Psoas muscle (tissue), 8 donors: ENCODE measurements around the gene VANGL1. TPM values are rescaled to one million over a fixed set of nuclear protein-coding genes. Genes with fewer than 3 reads are reported as not detected.
"Not testable (repeated sequence)": the region's sequence is repeated elsewhere in the genome, so short reads cannot be mapped to it uniquely, and the experiment has no call there.

ENCODE experiments used
- ATAC-seq, 4 donors: fragments of 200-7000 bp; cut with Tn5 transposase; one replicate each; pipeline ENCODE4 v1.9.1; 2020; ENCODE audit warnings: moderate library complexity in 3 of 4, mild to moderate bottlenecking in 2 of 4
- DNase-seq, 2 donors: peaks; one replicate each; pipeline ENCODE4 v3.0.0-alpha.2; 2020
- H3K27ac ChIP-seq: fragments of 200-600 bp; one replicate; pipeline ENCODE4 v1.8.0; 2022
- H3K27me3 ChIP-seq, 3 donors: fragments of 200-600 bp in 1 of 3; one replicate each; pipeline versions ENCODE4 v1.6.1 to v1.8.0; 2013 to 2022; ENCODE audit warnings: low read length in 2 of 3, mild to moderate bottlenecking in 2 of 3, moderate library complexity in 1 of 3; ENCODE audit not compliant: insufficient read depth in 3 of 3
- H3K36me3 ChIP-seq, 2 donors: fragments of 200-600 bp in 1 of 2; one replicate each; pipeline versions ENCODE4 v1.6.1 to v1.8.0; 2013 to 2022; ENCODE audit warnings: low read depth in 1 of 2, mild to moderate bottlenecking in 1 of 2, moderate library complexity in 1 of 2; ENCODE audit not compliant: insufficient read depth in 1 of 2
- H3K4me1 ChIP-seq: fragments of 200-600 bp; one replicate; pipeline ENCODE4 v1.8.0; 2022
- H3K4me3 ChIP-seq: fragments of 200-600 bp; one replicate; pipeline ENCODE4 v1.8.0; 2022; ENCODE audit warnings: mild to moderate bottlenecking
- H3K9me3 ChIP-seq: fragments of 200-600 bp; one replicate; pipeline ENCODE4 v1.8.0; 2022
- CTCF ChIP-seq: fragments of 200-600 bp; IDR thresholded peaks from one replicate; pipeline ENCODE4 v1.8.0; 2022; ENCODE audit warnings: antibody characterized with exemption
- WGBS, 3 donors: extraction: QIAGEN DNeasy Blood & Tissue Kit; methylation state at CpG; one replicate each; pipeline versions ENCODE4 v1.1.6 to v1.1.7; 2013; 5-methylcytosine and 5-hydroxymethylcytosine counted together
- intact Hi-C, 2 donors: fragments of 100-400 bp; cut with DNase I; formaldehyde crosslinking; loops; one replicate each; pipeline versions ENCODE4 v1.11.0 to v1.14.2; 2022
- polyA plus RNA-seq, 3 donors: library from polyadenylated mRNA; stranded (reverse); fragments of 200-250 nt; gene quantifications; one replicate each; pipeline ENCODE4 v1.2.3, GENCODE V29; 2013
- total RNA-seq, 4 donors: library from RNA; stranded (reverse); fragmentation: NEBNext Ultra II Directional in 2 of 4; extraction: Animal tissue kit (Norgen Biotek cat#: 25700) in 2 of 4; gene quantifications; one replicate each; pipeline versions ENCODE4 v1.2.1 to v1.2.4, GENCODE V29; 2021 to 2023
- donor health status: healthy with polysubstance abuse.
- donor health status: DM: no; HTN: no; CAD: no; lungs with moderate emphysema.
- donor health status: Bipolar disorder and iron deficiency.
- donor health status: healthy.
- donor health status: DM: yes; HTN: yes; CAD: no.
- donor health status: DM: no; HTN: no; CAD: no.
- donor health status: DM: no; HTN: no; CAD: no.
- donor health status: DM: yes; HTN: yes; CAD: no.

The VANGL1 gene
- total and polyA plus RNA-seq, 7 donors: 0.48 to 2.4 (median 1.2) TPM

GRCh38 chr1:115630342-115630741 is 11.4 kb upstream of the VANGL1 start:
- 78 to 87% (median 83%) methylated on average over 2 of the region's 2 CpGs for WGBS, 3 donors
- Histone ChIP-seq H3K4me1 (no peaks in the 10 kb centered on the region), H3K36me3 (no peaks in the 10 kb centered on the region), H3K4me3 (no peak overlapping the region), H3K9me3 (no peaks in the 10 kb centered on the region), H3K27me3 (no peaks in the 10 kb centered on the region), H3K27ac (no peak overlapping the region)
- no peak for TF ChIP-seq CTCF
- intact Hi-C loops: no loop called here
- DNase-seq (no peak), ATAC-seq (no peak)

GRCh38 chr1:115632251-115633026 is 9.3 kb upstream of the VANGL1 start:
- no peak for DNase-seq
- intact Hi-C loops: no loop called here
- ATAC-seq: no peak
- no peak overlapping the region for H3K27ac ChIP-seq
- H3K9me3 ChIP-seq: no peaks in the 10 kb centered on the region
- TF ChIP-seq CTCF: no peak
- no peak overlapping the region for H3K4me3 ChIP-seq
- no peaks in the 10 kb centered on the region for H3K27me3 ChIP-seq
- no peaks in the 10 kb centered on the region for H3K4me1 ChIP-seq
- WGBS, 3 donors: 80 to 90% (median 90%) methylated on average over 4 of the region's 4 CpGs
- H3K36me3 ChIP-seq: no peaks in the 10 kb centered on the region

- intact Hi-C loops, DNase-seq, H3K4me3 ChIP-seq, ATAC-seq, H3K4me1 ChIP-seq, H3K9me3 ChIP-seq, H3K27me3 ChIP-seq, H3K27ac ChIP-seq, H3K36me3 ChIP-seq: not testable (repeated sequence)
- 95 to 98% (median 96%) methylated on average over 1 of the region's 1 CpG for WGBS, 3 donors
These were observed 8.2 kb upstream of the VANGL1 start for GRCh38 chr1:115633606-115634005.

GRCh38 chr1:115637247-115637646 is 4.5 kb upstream of the VANGL1 start:
- DNase-seq, H3K4me1 ChIP-seq, intact Hi-C loops, H3K27me3 ChIP-seq, ATAC-seq, H3K36me3 ChIP-seq, H3K27ac ChIP-seq, H3K9me3 ChIP-seq, H3K4me3 ChIP-seq: not testable (repeated sequence)
- WGBS, 3 donors: 90 to 94% (median 91%) methylated on average over 1 of the region's 1 CpG

GRCh38 chr1:115640384-115640783 is 1.4 kb upstream of the VANGL1 start:
- intact Hi-C loops: no loop called here
- no peak overlapping the region for H3K27ac ChIP-seq
- TF ChIP-seq CTCF: no peak
- no peak overlapping the region for H3K4me3 ChIP-seq
- no peaks in the 10 kb centered on the region for H3K36me3 ChIP-seq
- ATAC-seq (no peak), DNase-seq (no peak)
- H3K9me3 ChIP-seq: no peaks in the 10 kb centered on the region
- 85 to 92% (median 89%) methylated on average over 1 of the region's 1 CpG for WGBS, 3 donors
- H3K4me1 ChIP-seq: peaks cover 4% of the 10 kb centered on the region
- H3K27me3 ChIP-seq: peaks cover 0 to 1% (median 0%) of the 10 kb centered on the region in 3 donors
